Panc1 (cell line): ENCODE results near the gene DCP2.

ENCODE experiments used
- POLR2AphosphoS5 ChIP-seq: IDR thresholded peaks from 2 replicates; pipeline ENCODE4 v1.6.1; 2012; ENCODE audit warnings: mild to moderate bottlenecking, low read depth, low read length, moderate library complexity
- SIN3A ChIP-seq: IDR thresholded peaks from 2 replicates; pipeline ENCODE4 v1.6.1; 2012; ENCODE audit warnings: low read depth, mild to moderate bottlenecking, low read length, moderate library complexity, borderline replicate concordance; ENCODE audit not compliant: insufficient read depth
- TCF7L2 ChIP-seq: IDR thresholded peaks from 2 replicates; pipeline ENCODE4 v1.6.1; 2011; ENCODE audit warnings: mild to moderate bottlenecking, low read depth, low read length, inconsistent platforms
- TF ChIP-seq, protein P1 (sequence below): fragments of 450-650 bp; IDR thresholded peaks from 2 replicates; pipeline ENCODE4 v1.5.1; 2017; ENCODE audit warnings: mild to moderate bottlenecking
- TF ChIP-seq, protein P2 (sequence below), 2 experiments: IDR thresholded peaks; 2 replicates each; pipeline ENCODE4 v1.6.1; 2011 to 2012; ENCODE audit warnings: low read depth in 2 of 2, control low read depth in 1 of 2, low read length in 1 of 2, mild to moderate bottlenecking in 1 of 2, moderate library complexity in 1 of 2; ENCODE audit not compliant: insufficient read depth in 1 of 2

DNA sequence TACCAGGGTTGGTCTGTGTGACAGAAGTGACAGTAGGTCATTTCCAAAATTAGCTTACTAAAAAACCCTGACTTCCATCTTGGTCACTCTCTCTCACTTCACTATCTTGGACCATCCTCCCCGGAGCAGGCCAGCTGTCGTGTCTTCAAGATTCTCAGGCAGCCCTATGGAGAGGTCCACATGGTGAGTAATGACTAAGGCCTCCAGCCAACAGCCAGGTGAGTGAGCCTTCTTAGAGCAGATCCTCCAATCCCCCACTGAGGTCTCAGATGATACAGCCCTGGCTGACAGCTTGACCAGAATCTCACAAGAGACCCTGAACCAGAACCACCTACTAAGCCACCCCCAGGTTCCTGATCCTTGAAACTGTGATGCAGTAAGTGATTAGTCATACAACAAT is 92.0 kb downstream of the DCP2 start:
- TF ChIP-seq, protein P1, sequence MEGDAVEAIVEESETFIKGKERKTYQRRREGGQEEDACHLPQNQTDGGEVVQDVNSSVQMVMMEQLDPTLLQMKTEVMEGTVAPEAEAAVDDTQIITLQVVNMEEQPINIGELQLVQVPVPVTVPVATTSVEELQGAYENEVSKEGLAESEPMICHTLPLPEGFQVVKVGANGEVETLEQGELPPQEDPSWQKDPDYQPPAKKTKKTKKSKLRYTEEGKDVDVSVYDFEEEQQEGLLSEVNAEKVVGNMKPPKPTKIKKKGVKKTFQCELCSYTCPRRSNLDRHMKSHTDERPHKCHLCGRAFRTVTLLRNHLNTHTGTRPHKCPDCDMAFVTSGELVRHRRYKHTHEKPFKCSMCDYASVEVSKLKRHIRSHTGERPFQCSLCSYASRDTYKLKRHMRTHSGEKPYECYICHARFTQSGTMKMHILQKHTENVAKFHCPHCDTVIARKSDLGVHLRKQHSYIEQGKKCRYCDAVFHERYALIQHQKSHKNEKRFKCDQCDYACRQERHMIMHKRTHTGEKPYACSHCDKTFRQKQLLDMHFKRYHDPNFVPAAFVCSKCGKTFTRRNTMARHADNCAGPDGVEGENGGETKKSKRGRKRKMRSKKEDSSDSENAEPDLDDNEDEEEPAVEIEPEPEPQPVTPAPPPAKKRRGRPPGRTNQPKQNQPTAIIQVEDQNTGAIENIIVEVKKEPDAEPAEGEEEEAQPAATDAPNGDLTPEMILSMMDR: no peak
- no peak for TF ChIP-seq TCF7L2
- no peak for TF ChIP-seq SIN3A
- TF ChIP-seq, protein P2, sequence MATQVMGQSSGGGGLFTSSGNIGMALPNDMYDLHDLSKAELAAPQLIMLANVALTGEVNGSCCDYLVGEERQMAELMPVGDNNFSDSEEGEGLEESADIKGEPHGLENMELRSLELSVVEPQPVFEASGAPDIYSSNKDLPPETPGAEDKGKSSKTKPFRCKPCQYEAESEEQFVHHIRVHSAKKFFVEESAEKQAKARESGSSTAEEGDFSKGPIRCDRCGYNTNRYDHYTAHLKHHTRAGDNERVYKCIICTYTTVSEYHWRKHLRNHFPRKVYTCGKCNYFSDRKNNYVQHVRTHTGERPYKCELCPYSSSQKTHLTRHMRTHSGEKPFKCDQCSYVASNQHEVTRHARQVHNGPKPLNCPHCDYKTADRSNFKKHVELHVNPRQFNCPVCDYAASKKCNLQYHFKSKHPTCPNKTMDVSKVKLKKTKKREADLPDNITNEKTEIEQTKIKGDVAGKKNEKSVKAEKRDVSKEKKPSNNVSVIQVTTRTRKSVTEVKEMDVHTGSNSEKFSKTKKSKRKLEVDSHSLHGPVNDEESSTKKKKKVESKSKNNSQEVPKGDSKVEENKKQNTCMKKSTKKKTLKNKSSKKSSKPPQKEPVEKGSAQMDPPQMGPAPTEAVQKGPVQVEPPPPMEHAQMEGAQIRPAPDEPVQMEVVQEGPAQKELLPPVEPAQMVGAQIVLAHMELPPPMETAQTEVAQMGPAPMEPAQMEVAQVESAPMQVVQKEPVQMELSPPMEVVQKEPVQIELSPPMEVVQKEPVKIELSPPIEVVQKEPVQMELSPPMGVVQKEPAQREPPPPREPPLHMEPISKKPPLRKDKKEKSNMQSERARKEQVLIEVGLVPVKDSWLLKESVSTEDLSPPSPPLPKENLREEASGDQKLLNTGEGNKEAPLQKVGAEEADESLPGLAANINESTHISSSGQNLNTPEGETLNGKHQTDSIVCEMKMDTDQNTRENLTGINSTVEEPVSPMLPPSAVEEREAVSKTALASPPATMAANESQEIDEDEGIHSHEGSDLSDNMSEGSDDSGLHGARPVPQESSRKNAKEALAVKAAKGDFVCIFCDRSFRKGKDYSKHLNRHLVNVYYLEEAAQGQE (IDR thresholded peaks at IDR 0.05; ENCODE audit: insufficient read depth in 1 of 2, low read depth in 2 of 2, low read length in 1 of 2): no peak
- TF ChIP-seq POLR2AphosphoS5: no peak
